ENCODE results near the gene IQGAP2.

GRCh38 chr5:76733049-76733417 lies 329.9 kb downstream of the IQGAP2 start:
- TF ChIP-seq CTCF (conservative IDR thresholded peaks at IDR 0.05; ENCODE audit: low read depth, low read length) (no peak), EZH2 (IDR thresholded peaks at IDR 0.05; ENCODE audit: low read length, unreplicated experiment) (no peak), EZH2phosphoT487 (IDR thresholded peaks at IDR 0.05; ENCODE audit: borderline replicate concordance, low read length) (no peak)

Data from PC-3 (cell line).